ENCODE results near the gene KRTAP3-1.
"Not testable (repeated sequence)": the region's sequence is repeated elsewhere in the genome, so short reads cannot be mapped to it uniquely, and the experiment has no call there.

The KRTAP3-1 gene

GRCh38 chr17:41015454-41015853 lies 6.5 kb upstream of the KRTAP3-1 start:
- DNase-seq (ENCODE audit: low spot score), result no peak

GRCh38 chr17:41013606-41014005 lies 4.7 kb upstream of the KRTAP3-1 start:
- no peak for DNase-seq (ENCODE audit: low spot score)

- no peak for DNase-seq (ENCODE audit: low spot score)
These were observed 4.3 kb upstream of the KRTAP3-1 start for GRCh38 chr17:41013181-41013580.

- DNase-seq (ENCODE audit: low spot score), result no peak
These were observed 3.6 kb upstream of the KRTAP3-1 start for GRCh38 chr17:41012326-41013120.

GRCh38 chr17:41010441-41010840 lies 1.5 kb upstream of the KRTAP3-1 start:
- no peak for DNase-seq (ENCODE audit: low spot score)

GRCh38 chr17:41009936-41010335 lies 1.0 kb upstream of the KRTAP3-1 start:
- DNase-seq (ENCODE audit: low spot score), result no peak

- no peak for DNase-seq (ENCODE audit: low spot score)
These were observed 403 bp upstream of the KRTAP3-1 start for GRCh38 chr17:41009301-41009760.

- no peak for DNase-seq (ENCODE audit: low spot score)
These were observed 4.5 kb downstream of the KRTAP3-1 start for GRCh38 chr17:41004397-41004796.

- no peak for DNase-seq (ENCODE audit: low spot score)
These were observed 5.0 kb downstream of the KRTAP3-1 start for GRCh38 chr17:41003926-41004325.

GRCh38 chr17:41002814-41003213 lies 6.1 kb downstream of the KRTAP3-1 start:
- no peak for DNase-seq (ENCODE audit: low spot score)

GRCh38 chr17:41001795-41002194 lies 7.1 kb downstream of the KRTAP3-1 start:
- DNase-seq (ENCODE audit: low spot score), result no peak

- DNase-seq (ENCODE audit: low spot score), result not testable (repeated sequence)
These were observed 9.4 kb downstream of the KRTAP3-1 start, which contains the start of gene KRTAP3-2 for GRCh38 chr17:40999563-40999962. KRTAP3-2 (minus strand) TSS chr17:40999906; CDS start chr17:40999853, 53 bp downstream.

- no peak for DNase-seq (ENCODE audit: low spot score)
These were observed 11.6 kb downstream of the KRTAP3-1 start for GRCh38 chr17:40997361-40997760.

GRCh38 chr17:40996829-40997228 lies 12.1 kb downstream of the KRTAP3-1 start:
- no peak for DNase-seq (ENCODE audit: low spot score)

- DNase-seq (ENCODE audit: low spot score), result no peak
These were observed 13.8 kb downstream of the KRTAP3-1 start for GRCh38 chr17:40995116-40995515.

- no peak for DNase-seq (ENCODE audit: low spot score)
These were observed 15.1 kb downstream of the KRTAP3-1 start, which contains the start of gene KRTAP3-3 for GRCh38 chr17:40993839-40994238. KRTAP3-3 (minus strand) TSS chr17:40994164; CDS start chr17:40994097, 67 bp downstream.

GRCh38 chr17:40993084-40993483 lies 15.8 kb downstream of the KRTAP3-1 start:
- DNase-seq (ENCODE audit: low spot score), result no peak

GRCh38 chr17:40992666-40993065 lies 16.3 kb downstream of the KRTAP3-1 start:
- no peak for DNase-seq (ENCODE audit: low spot score)

GRCh38 chr17:40986920-40987319 lies 22.0 kb downstream of the KRTAP3-1 start:
- no peak for DNase-seq (ENCODE audit: low spot score)

- no peak for DNase-seq (ENCODE audit: low spot score)
These were observed 24.7 kb downstream of the KRTAP3-1 start, which contains the start of gene KRT40 for GRCh38 chr17:40984226-40984625. KRT40 (minus strand) TSS chr17:40984326; CDS start chr17:40984273, 53 bp downstream.

GRCh38 chr17:40981115-40981514 lies 27.8 kb downstream of the KRTAP3-1 start:
- DNase-seq (ENCODE audit: low spot score), result no peak

GRCh38 chr17:40980596-40980995 lies 28.3 kb downstream of the KRTAP3-1 start:
- DNase-seq (ENCODE audit: low spot score), result no peak

- no peak for DNase-seq (ENCODE audit: low spot score)
These were observed 28.8 kb downstream of the KRTAP3-1 start for GRCh38 chr17:40980117-40980516.

All from kidney capillary endothelial cell (primary cell).